GM12878 (cell line): ENCODE results near the gene TREML2.

Experiments
- ATF3 ChIP-seq: IDR thresholded peaks from 2 replicates; pipeline ENCODE4 v1.6.1; 2011; ENCODE audit warnings: low read depth, mild to moderate bottlenecking, low read length, moderate library complexity, borderline replicate concordance; ENCODE audit errors: extremely low read depth
- CTCF ChIP-seq, 3 experiments: IDR thresholded peaks in 2 of 3; conservative IDR thresholded peaks in 1 of 3; 2 replicates each; pipeline ENCODE4 v1.5.1; 2011; ENCODE audit warnings: low read depth in 3 of 3, low read length in 3 of 3, mild to moderate bottlenecking in 3 of 3, control low read depth in 2 of 3, moderate library complexity in 2 of 3, inconsistent platforms in 1 of 3, mixed read lengths in 1 of 3; ENCODE audit not compliant: control insufficient read depth in 2 of 3, insufficient read depth in 1 of 3; ENCODE audit errors: extremely low read depth in 1 of 3
- E2F4 ChIP-seq: IDR thresholded peaks from 2 replicates; pipeline ENCODE4 v1.6.1; 2012; ENCODE audit warnings: low read depth, low read length, improper control_type of control experiment
- FOS ChIP-seq: IDR thresholded peaks from 3 replicates; pipeline ENCODE4 v1.6.1; 2011; ENCODE audit warnings: borderline replicate concordance; ENCODE audit not compliant: insufficient read length; ENCODE audit errors: extremely low read depth
- IRF3 ChIP-seq: fragments of 450-650 bp; IDR thresholded peaks from 2 replicates; pipeline ENCODE4 v1.6.1; 2014; ENCODE audit warnings: mild to moderate bottlenecking
- NFIC ChIP-seq: IDR thresholded peaks from 2 replicates; pipeline ENCODE4 v1.6.1; 2012; ENCODE audit warnings: low read depth, mild to moderate bottlenecking, inconsistent platforms, low read length, moderate library complexity
- POLR2A ChIP-seq: IDR thresholded peaks from 2 replicates; pipeline ENCODE4 v1.6.1; 2011; ENCODE audit warnings: low read depth, mild to moderate bottlenecking, low read length
- RCOR1 ChIP-seq: conservative IDR thresholded peaks from 2 replicates; pipeline ENCODE4 v1.6.1; 2012; ENCODE audit warnings: low read depth, low read length, improper control_type of control experiment
- SREBF2 ChIP-seq: IDR thresholded peaks from 2 replicates; pipeline ENCODE4 v1.6.1; 2012; ENCODE audit warnings: mild to moderate bottlenecking, low read length
- ZZZ3 ChIP-seq: IDR thresholded peaks from 2 replicates; pipeline ENCODE4 v1.6.1; 2011; ENCODE audit warnings: low read depth; ENCODE audit not compliant: control insufficient read depth, insufficient read length
- TF ChIP-seq, protein P1 (sequence below): IDR thresholded peaks from 2 replicates; pipeline ENCODE4 v1.6.1; 2012; ENCODE audit warnings: low read length, inconsistent platforms

DNA sequence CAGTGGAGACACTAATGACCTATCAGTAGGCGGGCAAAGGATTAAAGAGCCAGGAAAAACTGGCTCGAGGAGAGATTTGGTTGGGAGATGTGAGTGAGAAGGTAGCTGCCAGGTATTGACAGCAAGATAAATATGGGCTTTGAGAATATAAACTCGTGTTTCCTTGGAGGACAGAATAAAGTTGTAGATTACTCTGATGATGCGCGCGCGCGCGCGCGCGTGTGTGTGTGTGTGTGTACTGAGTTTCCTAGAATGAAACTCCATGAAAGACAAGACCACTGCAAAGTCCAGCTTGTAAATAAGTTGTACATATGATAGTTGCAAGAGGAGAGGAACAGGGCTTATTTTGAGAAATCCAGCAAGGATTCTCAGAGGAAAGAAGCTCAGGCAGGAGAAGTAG, 24.8 kb downstream of the TREML2 start:
- TF ChIP-seq, protein P1, sequence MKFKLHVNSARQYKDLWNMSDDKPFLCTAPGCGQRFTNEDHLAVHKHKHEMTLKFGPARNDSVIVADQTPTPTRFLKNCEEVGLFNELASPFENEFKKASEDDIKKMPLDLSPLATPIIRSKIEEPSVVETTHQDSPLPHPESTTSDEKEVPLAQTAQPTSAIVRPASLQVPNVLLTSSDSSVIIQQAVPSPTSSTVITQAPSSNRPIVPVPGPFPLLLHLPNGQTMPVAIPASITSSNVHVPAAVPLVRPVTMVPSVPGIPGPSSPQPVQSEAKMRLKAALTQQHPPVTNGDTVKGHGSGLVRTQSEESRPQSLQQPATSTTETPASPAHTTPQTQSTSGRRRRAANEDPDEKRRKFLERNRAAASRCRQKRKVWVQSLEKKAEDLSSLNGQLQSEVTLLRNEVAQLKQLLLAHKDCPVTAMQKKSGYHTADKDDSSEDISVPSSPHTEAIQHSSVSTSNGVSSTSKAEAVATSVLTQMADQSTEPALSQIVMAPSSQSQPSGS = no peak
- TF ChIP-seq RCOR1 (no peak), IRF3 (no peak), CTCF (IDR thresholded peaks at IDR 0.05 in 2 of 3, conservative IDR thresholded peaks at IDR 0.05 in 1 of 3; ENCODE audit: control insufficient read depth in 2 of 3, extremely low read depth in 1 of 3, insufficient read depth in 1 of 3, low read depth in 3 of 3, low read length in 3 of 3) (no peak), SREBF2 (no peak), ZZZ3 (no peak), NFIC (no peak), FOS (no peak), POLR2A (no peak), ATF3 (no peak), E2F4 (no peak)
